Thoracic aorta (tissue), 2 donors: ENCODE data around the gene STARD10. TPM values are rescaled to one million over a fixed set of nuclear protein-coding genes. Genes with fewer than 3 reads are reported as not detected.

ENCODE experiments used
- ATAC-seq: fragments of 150-250 bp; one replicate; pipeline ENCODE4 v1.8.0; 2017; ENCODE audit warnings: low read depth; ENCODE audit not compliant: insufficient number of reproducible peaks, low FRiP score
- DNase-seq: peaks from one replicate; pipeline ENCODE4 v3.0.0-alpha.2; 2020; ENCODE audit warnings: low spot score
- H3K27ac ChIP-seq, 2 donors: fragments of 200-600 bp; sonication (generic); 1 replicate in 1 of 2; 2 replicates in 1 of 2; pipeline ENCODE4 v1.5.1; 2016; ENCODE audit warnings: mild to moderate bottlenecking in 2 of 2, moderate library complexity in 2 of 2
- H3K27me3 ChIP-seq: fragments of 200-600 bp; sonication (generic); replicated peaks from 2 replicates; pipeline ENCODE4 v1.6.0; 2016; ENCODE audit warnings: mild to moderate bottlenecking; ENCODE audit not compliant: insufficient read depth
- H3K36me3 ChIP-seq: fragments of 200-600 bp; sonication (generic); one replicate; pipeline ENCODE4 v1.5.1; 2016
- H3K4me1 ChIP-seq, 2 donors: fragments of 200-600 bp; sonication (generic); 1 replicate in 1 of 2; 2 replicates in 1 of 2; pipeline versions ENCODE4 v1.5.1 to v1.6.0; 2016; ENCODE audit warnings: low read depth in 2 of 2, mild to moderate bottlenecking in 1 of 2; ENCODE audit not compliant: control insufficient read depth in 1 of 2
- H3K4me3 ChIP-seq: fragments of 200-600 bp; sonication (generic); 2 replicates; pipeline ENCODE4 v1.5.1; 2016; ENCODE audit warnings: mild to moderate bottlenecking
- H3K9me3 ChIP-seq: fragments of 200-600 bp; sonication (generic); 2 replicates; pipeline ENCODE4 v1.5.1; 2016
- CTCF ChIP-seq: fragments of 200-600 bp; sonication (generic); IDR thresholded peaks from one replicate; pipeline ENCODE4 v1.5.1; 2019; ENCODE audit warnings: antibody characterized with exemption
- total RNA-seq, 2 donors: library from RNA; depleted of rRNA; stranded (reverse); fragments of >200 nt; gene quantifications; one replicate each; pipeline versions ENCODE4 v1.1.0 to v1.2.3, GENCODE V29; 2016

STARD10 gene
- total RNA-seq, 2 donors from 2014 or later, result 24.3 to 57.3 TPM

DNA sequence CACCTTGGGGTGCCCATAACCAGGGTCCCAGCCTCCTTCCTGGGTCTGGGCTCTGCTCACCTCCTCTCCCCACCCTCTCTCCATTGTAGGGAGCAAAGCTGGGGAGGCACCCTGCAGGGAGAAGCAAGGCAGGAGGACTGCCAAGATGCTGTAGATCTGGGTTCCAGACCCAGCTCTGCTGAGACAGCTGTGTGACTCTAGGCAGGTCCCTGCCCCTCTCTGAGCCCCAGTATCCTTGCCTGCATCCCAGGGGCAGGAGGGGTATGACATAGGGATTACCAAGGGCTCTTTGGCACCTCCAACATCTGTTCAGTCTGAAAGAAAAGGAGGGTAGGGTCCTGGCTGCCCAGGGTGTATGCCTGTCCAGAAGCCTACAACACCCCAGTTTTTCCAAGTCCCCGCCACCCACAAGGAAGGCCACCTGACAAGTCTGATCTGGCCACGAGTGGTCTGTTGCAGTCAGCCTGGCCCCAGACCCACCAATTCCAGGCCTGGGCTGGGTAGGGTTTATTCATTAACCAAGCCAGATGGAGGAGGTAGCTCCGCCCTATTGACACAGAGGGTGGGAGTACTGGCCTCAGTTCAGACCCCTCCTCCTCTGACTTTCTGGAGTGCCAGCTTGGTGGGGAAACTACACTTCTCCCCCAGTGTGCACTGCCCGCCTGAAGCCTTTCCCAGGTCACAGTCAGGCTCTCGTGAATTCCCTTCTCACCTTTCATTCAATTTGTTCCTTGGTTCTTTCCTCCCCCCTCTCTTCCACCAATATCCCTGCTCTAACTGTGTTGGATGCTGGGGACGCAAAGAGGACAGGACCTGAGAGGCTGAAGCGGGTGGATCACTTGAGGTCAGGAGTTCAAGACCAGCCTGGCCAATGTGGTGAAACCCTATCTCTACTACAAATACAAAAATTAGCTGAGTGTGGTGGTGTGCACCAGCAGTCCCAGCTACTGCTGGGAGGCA is 15.0 kb downstream of the STARD10 start:
- no peak overlapping the region for H3K4me3 ChIP-seq

GRCh38 chr11:72777755-72778278 is 16.0 kb downstream of the STARD10 start:
- Histone ChIP-seq H3K27me3 (no peaks in the 10 kb centered on the region), H3K4me1 (peaks cover 9 to 47% of the 10 kb centered on the region in 2 donors), H3K9me3 (no peaks in the 10 kb centered on the region), H3K36me3 (no peaks in the 10 kb centered on the region), H3K4me3 (no peak overlapping the region), H3K27ac (no peak overlapping the region)
- ATAC-seq, result no peak
- no peak for DNase-seq
- TF ChIP-seq CTCF, result no peak

More for the DNA sequence above, 15.0 kb downstream of the STARD10 start:
- H3K36me3 ChIP-seq, result no peaks in the 10 kb centered on the region
- no peak overlapping the region for H3K27ac ChIP-seq
- peaks cover 9 to 40% of the 10 kb centered on the region in 2 donors for H3K4me1 ChIP-seq
- no peaks in the 10 kb centered on the region for H3K27me3 ChIP-seq
- H3K9me3 ChIP-seq, result no peaks in the 10 kb centered on the region
- no peak for TF ChIP-seq CTCF
- DNase-seq, result no peak
- no peak for ATAC-seq

- no peak for TF ChIP-seq CTCF
- peaks cover 7 to 43% of the 10 kb centered on the region in 2 donors for H3K4me1 ChIP-seq
- H3K4me3 ChIP-seq, result no peak overlapping the region
- no peaks in the 10 kb centered on the region for H3K36me3 ChIP-seq
- DNase-seq (no peak), ATAC-seq (no peak)
- no peaks in the 10 kb centered on the region for H3K27me3 ChIP-seq
- H3K27ac ChIP-seq, result no peak overlapping the region
- H3K9me3 ChIP-seq, result no peaks in the 10 kb centered on the region
Measured at GRCh38 chr11:72776844-72777754, 16.7 kb downstream of the STARD10 start.

DNA sequence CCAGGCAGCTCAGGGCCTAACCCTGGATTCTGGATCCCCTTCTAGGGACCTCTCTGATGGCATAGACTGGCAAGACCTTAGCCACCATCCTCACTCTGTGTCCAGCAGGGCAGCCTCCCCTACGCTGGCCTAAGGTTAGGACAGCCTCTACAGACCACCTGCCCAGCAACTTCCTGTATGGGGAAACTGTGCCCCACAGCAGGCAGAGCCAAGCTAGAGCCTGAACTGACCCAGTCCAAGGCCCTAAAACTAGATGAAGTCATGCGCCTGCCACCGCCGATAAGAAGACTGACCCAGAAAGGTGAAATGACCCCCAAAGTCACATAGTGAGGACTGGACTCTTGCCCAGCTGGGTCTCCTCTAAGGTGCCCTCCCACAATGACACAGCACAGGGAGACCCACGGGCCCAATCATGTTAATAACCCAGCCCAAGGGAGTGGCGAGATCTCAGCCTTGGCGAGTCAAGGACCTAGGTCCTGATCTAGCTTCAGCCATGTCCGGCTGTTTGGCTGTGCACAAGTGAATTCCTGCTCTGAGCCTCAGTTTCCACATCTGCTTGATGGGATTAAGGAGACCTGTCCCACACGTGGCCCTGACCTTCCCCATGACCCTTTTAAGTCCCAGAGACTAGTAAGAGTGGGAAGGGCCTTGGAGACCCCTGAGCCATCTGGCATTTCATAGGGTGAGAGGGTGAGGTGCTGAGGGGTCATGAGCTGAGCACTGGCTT is 17.6 kb downstream of the STARD10 start:
- no peaks in the 10 kb centered on the region for H3K36me3 ChIP-seq
- no peak overlapping the region for H3K4me3 ChIP-seq
- H3K27me3 ChIP-seq, result no peaks in the 10 kb centered on the region
- TF ChIP-seq CTCF, result no peak
- H3K27ac ChIP-seq, result no peak overlapping the region
- no peaks in the 10 kb centered on the region for H3K9me3 ChIP-seq
- no peak for DNase-seq
- H3K4me1 ChIP-seq, result peaks cover 6 to 40% of the 10 kb centered on the region in 2 donors
- ATAC-seq, result no peak
